PC-3 (cell line): ENCODE results near the gene PODXL2. TPM values are rescaled to one million over a fixed set of nuclear protein-coding genes. Genes with fewer than 3 reads are reported as not detected.

Experiments
- ATAC-seq: fragments of 200-7000 bp; cut with Tn5 transposase; 2 replicates; pipeline ENCODE4 v1.9.1; 2020; ENCODE audit warnings: mild to moderate bottlenecking, moderate library complexity
- BruUV-seq: library from RNA; stranded (reverse); fragments of 400-500 nt; replicated peaks from 2 replicates; lab custom pipeline; 2021; lab: Mats Ljungman, UMichigan
- CTCF ChIA-PET: fragments of 300-600 bp; sonication (Branson Sonifier 250); formaldehyde crosslinking; loops from one replicate; lab custom pipeline; 2022; ENCODE audit warnings: antibody characterized with exemption; lab: Charles Lee
- POLR2A ChIA-PET: fragments of 300-600 bp; sonication (Branson Sonifier 250); formaldehyde crosslinking; loops from one replicate; lab custom pipeline; 2022; ENCODE audit warnings: antibody characterized with exemption; ENCODE audit not compliant: unreplicated experiment; lab: Charles Lee
- DNase-seq: peaks from one replicate; pipeline ENCODE4 v3.0.0-alpha.2; 2015
- H2AFZ ChIP-seq: fragments of 300-600 bp; sonication (generic); 2 replicates; pipeline ENCODE4 v1.6.0; 2016; ENCODE audit warnings: antibody characterized with exemption, low read length
- H3F3A ChIP-seq: fragments of 300-600 bp; sonication (generic); one replicate; pipeline ENCODE4 v1.6.0; 2017; ENCODE audit warnings: antibody characterized with exemption, low read length, control low read depth, mild to moderate bottlenecking; ENCODE audit not compliant: unreplicated experiment
- H3K27ac ChIP-seq: fragments of 300-600 bp; sonication (generic); 2 replicates; pipeline ENCODE4 v1.5.1; 2016; ENCODE audit warnings: mild to moderate bottlenecking, low read length
- H3K27me3 ChIP-seq: fragments of 300-600 bp; sonication (generic); 2 replicates; pipeline ENCODE4 v1.6.1; 2016; ENCODE audit warnings: low read length, mixed read lengths
- H3K36me3 ChIP-seq: fragments of 300-600 bp; sonication (generic); 2 replicates; pipeline ENCODE4 v1.6.1; 2016; ENCODE audit warnings: low read depth, mixed run types, low read length, mixed read lengths
- H3K4me1 ChIP-seq: fragments of 300-600 bp; sonication (generic); 2 replicates; pipeline ENCODE4 v1.5.1; 2016; ENCODE audit warnings: low read length; ENCODE audit not compliant: insufficient read depth
- H3K4me2 ChIP-seq: fragments of 300-600 bp; sonication (generic); 2 replicates; pipeline ENCODE4 v1.6.0; 2016; ENCODE audit warnings: low read length
- H3K4me3 ChIP-seq: fragments of 300-600 bp; sonication (generic); 2 replicates; pipeline ENCODE4 v1.5.1; 2016; ENCODE audit warnings: mild to moderate bottlenecking, low read length, mixed read lengths
- H3K79me2 ChIP-seq: fragments of 300-600 bp; sonication (generic); 2 replicates; pipeline ENCODE4 v1.6.1; 2017; ENCODE audit warnings: low read length, mixed read lengths
- H3K9ac ChIP-seq: fragments of 300-600 bp; sonication (generic); 2 replicates; pipeline ENCODE4 v1.6.0; 2016; ENCODE audit warnings: mild to moderate bottlenecking, low read length
- H3K9me2 ChIP-seq: fragments of 300-600 bp; sonication (generic); replicated peaks from 2 replicates; pipeline ENCODE4 v1.6.1; 2016; ENCODE audit warnings: mixed run types, low read length, mixed read lengths
- H3K9me3 ChIP-seq: fragments of 300-600 bp; sonication (generic); 2 replicates; pipeline ENCODE4 v1.6.1; 2016; ENCODE audit warnings: low read length, mixed read lengths
- H4K20me1 ChIP-seq: fragments of 300-600 bp; sonication (generic); 2 replicates; pipeline ENCODE4 v1.6.1; 2016; ENCODE audit warnings: low read length, mixed read lengths
- EZH2 ChIP-seq: fragments of 300-600 bp; sonication (generic); IDR thresholded peaks from one replicate; pipeline ENCODE4 v1.6.1; 2017; ENCODE audit warnings: antibody characterized with exemption, mild to moderate bottlenecking, low read length; ENCODE audit not compliant: unreplicated experiment
- EZH2phosphoT487 ChIP-seq: fragments of 300-600 bp; sonication (generic); IDR thresholded peaks from 2 replicates; pipeline ENCODE4 v1.6.1; 2018; ENCODE audit warnings: mild to moderate bottlenecking, antibody characterized with exemption, low read length, borderline replicate concordance
- intact Hi-C: fragments of 100-400 bp; cut with micrococcal nuclease; formaldehyde crosslinking; loops from 2 replicates; pipeline ENCODE4 v1.9.0; 2023
- total RNA-seq: library from RNA; depleted of rRNA; stranded (reverse); fragments of >200 nt; gene quantifications from 2 replicates; pipeline ENCODE4 v1.2.3, GENCODE V29; 2014
- TF ChIP-seq, protein P1 (sequence below): fragments of 300-600 bp; sonication (generic); conservative IDR thresholded peaks from 2 replicates; pipeline ENCODE4 v1.5.1; 2017; ENCODE audit warnings: antibody characterized with exemption, low read depth, mild to moderate bottlenecking, low read length

PODXL2 gene
- total RNA-seq, 1 experiment from 2014 or later: 32.4 TPM

- CTCF ChIA-PET: no interaction called here
Measured at GRCh38 chr3:127660621-127661251, 31.8 kb downstream of the PODXL2 start.

GRCh38 chr3:127661600-127661999 is 32.6 kb downstream of the PODXL2 start:
- POLR2A ChIA-PET: no interaction called here
- no peak overlapping the region for H3K27ac ChIP-seq

More at GRCh38 chr3:127660621-127661251, 31.8 kb downstream of the PODXL2 start:
- Histone ChIP-seq H3F3A (no peaks in the 10 kb centered on the region), H3K4me3 (no peak overlapping the region), H3K27me3 (no peaks in the 10 kb centered on the region), H3K9ac (no peak overlapping the region), H3K4me2 (no peak overlapping the region), H3K9me3 (no peaks in the 10 kb centered on the region), H3K27ac (no peak overlapping the region), H3K36me3 (no peaks in the 10 kb centered on the region), H4K20me1 (no peaks in the 10 kb centered on the region), H3K4me1 (peaks cover 3% of the 10 kb centered on the region), H3K79me2 (no peaks in the 10 kb centered on the region), H2AFZ (no peak overlapping the region), H3K9me2 (no peaks in the 10 kb centered on the region)
- intact Hi-C loops: no loop called here
- no TSS peak for BruUV-seq
- DNase-seq (no peak), ATAC-seq (no peak)
- TF ChIP-seq, protein P1, sequence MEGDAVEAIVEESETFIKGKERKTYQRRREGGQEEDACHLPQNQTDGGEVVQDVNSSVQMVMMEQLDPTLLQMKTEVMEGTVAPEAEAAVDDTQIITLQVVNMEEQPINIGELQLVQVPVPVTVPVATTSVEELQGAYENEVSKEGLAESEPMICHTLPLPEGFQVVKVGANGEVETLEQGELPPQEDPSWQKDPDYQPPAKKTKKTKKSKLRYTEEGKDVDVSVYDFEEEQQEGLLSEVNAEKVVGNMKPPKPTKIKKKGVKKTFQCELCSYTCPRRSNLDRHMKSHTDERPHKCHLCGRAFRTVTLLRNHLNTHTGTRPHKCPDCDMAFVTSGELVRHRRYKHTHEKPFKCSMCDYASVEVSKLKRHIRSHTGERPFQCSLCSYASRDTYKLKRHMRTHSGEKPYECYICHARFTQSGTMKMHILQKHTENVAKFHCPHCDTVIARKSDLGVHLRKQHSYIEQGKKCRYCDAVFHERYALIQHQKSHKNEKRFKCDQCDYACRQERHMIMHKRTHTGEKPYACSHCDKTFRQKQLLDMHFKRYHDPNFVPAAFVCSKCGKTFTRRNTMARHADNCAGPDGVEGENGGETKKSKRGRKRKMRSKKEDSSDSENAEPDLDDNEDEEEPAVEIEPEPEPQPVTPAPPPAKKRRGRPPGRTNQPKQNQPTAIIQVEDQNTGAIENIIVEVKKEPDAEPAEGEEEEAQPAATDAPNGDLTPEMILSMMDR: no peak
- TF ChIP-seq EZH2phosphoT487 (no peak), EZH2 (no peak)
- POLR2A ChIA-PET: no interaction called here

DNA sequence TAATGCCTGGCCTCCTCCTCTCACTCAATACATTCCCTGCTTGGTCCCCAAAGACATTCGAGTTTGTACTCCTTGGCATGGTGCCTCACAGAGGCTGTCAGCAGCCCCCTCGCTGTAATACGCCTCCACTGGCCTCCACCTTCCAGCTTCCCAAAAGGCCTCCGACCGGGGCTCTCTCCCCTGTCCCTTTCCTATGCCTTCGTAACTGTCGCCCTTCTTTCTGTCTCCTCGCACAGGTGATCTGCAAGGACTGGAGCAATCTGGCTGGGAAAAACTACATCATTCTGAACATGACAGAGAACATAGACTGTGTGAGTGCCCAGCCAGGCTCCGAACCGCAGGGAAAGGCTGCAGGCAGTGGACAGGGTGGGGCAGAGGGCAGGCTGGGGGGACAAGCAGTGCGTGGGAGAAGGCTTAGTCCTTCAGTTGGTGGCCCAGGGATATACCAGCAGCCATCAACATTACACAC is 33.0 kb downstream of the PODXL2 start:
- Histone ChIP-seq H3F3A (no peaks in the 10 kb centered on the region), H3K4me3 (no peak overlapping the region), H3K4me2 (no peak overlapping the region), H3K27me3 (no peaks in the 10 kb centered on the region), H3K9me3 (no peaks in the 10 kb centered on the region), H3K9me2 (no peaks in the 10 kb centered on the region), H3K9ac (no peak overlapping the region), H3K27ac (no peak overlapping the region), H3K4me1 (no peaks in the 10 kb centered on the region), H2AFZ (no peak overlapping the region), H4K20me1 (no peaks in the 10 kb centered on the region), H3K36me3 (no peaks in the 10 kb centered on the region), H3K79me2 (no peaks in the 10 kb centered on the region)
- CTCF ChIA-PET: no interaction called here
- ATAC-seq (no peak), DNase-seq (no peak)
- TF ChIP-seq EZH2 (no peak), EZH2phosphoT487 (no peak)
- TF ChIP-seq, protein P1: no peak
- intact Hi-C loops: no loop called here
- POLR2A ChIA-PET: no interaction called here
- BruUV-seq: no TSS peak

More at GRCh38 chr3:127661600-127661999, 32.6 kb downstream of the PODXL2 start:
- no peaks in the 10 kb centered on the region for H4K20me1 ChIP-seq
- no peaks in the 10 kb centered on the region for H3K9me3 ChIP-seq
- BruUV-seq: no TSS peak
- H3K79me2 ChIP-seq: no peaks in the 10 kb centered on the region
- H2AFZ ChIP-seq: no peak overlapping the region
- H3K36me3 ChIP-seq: no peaks in the 10 kb centered on the region
- no peaks in the 10 kb centered on the region for H3K27me3 ChIP-seq
- DNase-seq (no peak), ATAC-seq (no peak)
- no peaks in the 10 kb centered on the region for H3F3A ChIP-seq
- H3K4me1 ChIP-seq: no peaks in the 10 kb centered on the region
- H3K4me2 ChIP-seq: no peak overlapping the region
- TF ChIP-seq EZH2 (no peak), EZH2phosphoT487 (no peak)
- TF ChIP-seq, protein P1: no peak
- no peak overlapping the region for H3K9ac ChIP-seq
- CTCF ChIA-PET: no interaction called here
- intact Hi-C loops: no loop called here
- H3K4me3 ChIP-seq: no peak overlapping the region
- H3K9me2 ChIP-seq: no peaks in the 10 kb centered on the region
